8988T (cell line): ENCODE measurements around the gene HIP1.
A peak's percentile ranks its signal among the peaks of the same experiment; 100 is the strongest.
"Not testable (repeated sequence)": the region's sequence is repeated elsewhere in the genome, so short reads cannot be mapped to it uniquely, and the experiment has no call there.

Source experiments
- DNase-seq: peaks from one replicate; pipeline ENCODE4 v3.0.0; 2011

HIP1 gene

GRCh38 chr7:75738604-75738974 is at the start of gene HIP1:
Gene HIP1 (minus strand): TSS chr7:75738941. CDS start chr7:75738920, 21 bp downstream.
- DNase-seq = no peak

DNA sequence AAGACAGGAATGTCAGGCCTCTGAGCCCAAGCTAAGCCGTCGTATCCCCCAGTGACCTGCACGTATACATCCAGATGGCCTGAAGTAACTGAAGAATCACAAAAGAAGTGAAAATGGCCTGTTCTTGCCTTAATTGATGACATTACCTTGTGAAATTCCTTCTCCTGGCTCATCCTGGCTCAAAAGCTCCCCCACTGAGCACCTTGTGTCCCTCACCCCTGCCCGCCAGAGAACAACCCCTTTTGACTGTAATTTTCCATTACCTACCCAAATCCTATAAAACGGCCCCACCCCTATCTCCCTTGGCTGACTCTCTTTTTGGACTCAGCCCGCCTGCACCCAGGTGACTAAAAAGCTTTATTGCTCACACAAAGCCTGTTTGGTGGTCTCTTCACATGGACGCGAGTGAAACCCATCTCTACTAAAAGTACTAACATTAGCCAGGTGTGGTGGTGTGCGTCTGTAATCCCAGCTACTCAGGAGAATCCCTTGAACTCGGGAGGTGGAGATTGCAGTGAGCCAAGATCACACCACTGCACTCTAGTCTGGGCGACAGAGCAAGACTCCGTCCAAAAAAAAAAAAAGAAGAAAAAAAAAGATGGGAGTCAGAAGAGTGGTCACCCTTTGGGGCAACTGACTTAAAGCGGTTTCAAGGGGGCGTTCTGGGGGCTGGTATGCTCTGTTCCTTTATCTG is 49.6 kb upstream of the HIP1 start:
- not testable (repeated sequence) for DNase-seq

- DNase-seq = not testable (repeated sequence)
Measured at GRCh38 chr7:75783058-75783457, 44.3 kb upstream of the HIP1 start.

- not testable (repeated sequence) for DNase-seq
Measured at GRCh38 chr7:75780647-75781273, 42.0 kb upstream of the HIP1 start.

GRCh38 chr7:75779516-75779915 is 40.8 kb upstream of the HIP1 start:
- not testable (repeated sequence) for DNase-seq

DNA sequence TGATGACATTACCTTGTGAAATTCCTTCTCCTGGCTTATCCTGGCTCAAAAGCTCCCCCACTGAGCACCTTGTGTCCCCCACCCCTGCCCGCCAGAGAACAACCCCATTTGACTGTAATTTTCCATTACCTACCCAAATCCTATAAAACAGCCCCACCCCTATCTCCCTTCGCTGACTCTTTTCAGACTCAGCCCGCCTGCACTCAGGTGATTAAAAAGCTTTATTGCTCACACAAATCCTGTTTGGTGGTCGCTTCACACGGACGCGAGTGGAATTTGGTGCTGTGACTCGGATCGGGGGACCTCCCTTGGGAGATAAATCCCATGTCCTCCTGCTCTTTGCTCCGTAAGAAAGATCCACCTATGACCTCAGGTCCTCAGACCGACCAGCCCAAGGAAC is 40.3 kb upstream of the HIP1 start:
- DNase-seq = not testable (repeated sequence)

DNA sequence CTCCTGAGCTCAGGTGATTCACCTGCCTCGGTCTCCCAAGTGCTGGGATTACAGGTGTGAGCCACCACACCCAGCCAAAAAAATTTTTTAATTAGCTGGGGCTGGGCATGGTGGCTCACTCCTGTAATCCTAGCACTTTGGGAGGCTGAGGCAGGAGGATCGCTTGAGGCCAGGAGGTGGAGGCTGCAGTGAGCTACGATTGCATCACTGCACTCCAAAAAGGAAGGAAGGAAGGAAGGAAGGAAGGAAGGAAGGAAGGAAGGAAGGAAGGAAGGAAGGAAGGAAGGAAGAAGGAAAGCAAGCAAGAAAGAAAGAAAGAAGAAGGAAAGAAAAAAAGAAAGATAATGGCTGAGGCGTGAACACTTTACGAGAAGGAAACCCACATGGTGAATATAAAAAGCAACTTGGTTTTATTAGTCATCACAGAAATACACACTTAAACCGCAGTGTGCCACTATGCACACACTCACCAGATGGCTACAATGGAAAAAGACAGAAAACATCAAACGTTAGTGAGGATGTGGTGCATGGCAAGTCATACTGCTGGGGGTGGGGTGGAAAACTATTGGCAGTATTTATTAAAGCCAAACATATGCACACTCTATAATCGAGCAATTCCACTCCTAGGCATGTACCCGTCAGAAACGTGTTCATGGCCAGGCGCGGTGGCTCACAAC is 37.7 kb upstream of the HIP1 start:
- DNase-seq = no peak

GRCh38 chr7:75773958-75774357 is 35.2 kb upstream of the HIP1 start:
- DNase-seq = not testable (repeated sequence)

DNA sequence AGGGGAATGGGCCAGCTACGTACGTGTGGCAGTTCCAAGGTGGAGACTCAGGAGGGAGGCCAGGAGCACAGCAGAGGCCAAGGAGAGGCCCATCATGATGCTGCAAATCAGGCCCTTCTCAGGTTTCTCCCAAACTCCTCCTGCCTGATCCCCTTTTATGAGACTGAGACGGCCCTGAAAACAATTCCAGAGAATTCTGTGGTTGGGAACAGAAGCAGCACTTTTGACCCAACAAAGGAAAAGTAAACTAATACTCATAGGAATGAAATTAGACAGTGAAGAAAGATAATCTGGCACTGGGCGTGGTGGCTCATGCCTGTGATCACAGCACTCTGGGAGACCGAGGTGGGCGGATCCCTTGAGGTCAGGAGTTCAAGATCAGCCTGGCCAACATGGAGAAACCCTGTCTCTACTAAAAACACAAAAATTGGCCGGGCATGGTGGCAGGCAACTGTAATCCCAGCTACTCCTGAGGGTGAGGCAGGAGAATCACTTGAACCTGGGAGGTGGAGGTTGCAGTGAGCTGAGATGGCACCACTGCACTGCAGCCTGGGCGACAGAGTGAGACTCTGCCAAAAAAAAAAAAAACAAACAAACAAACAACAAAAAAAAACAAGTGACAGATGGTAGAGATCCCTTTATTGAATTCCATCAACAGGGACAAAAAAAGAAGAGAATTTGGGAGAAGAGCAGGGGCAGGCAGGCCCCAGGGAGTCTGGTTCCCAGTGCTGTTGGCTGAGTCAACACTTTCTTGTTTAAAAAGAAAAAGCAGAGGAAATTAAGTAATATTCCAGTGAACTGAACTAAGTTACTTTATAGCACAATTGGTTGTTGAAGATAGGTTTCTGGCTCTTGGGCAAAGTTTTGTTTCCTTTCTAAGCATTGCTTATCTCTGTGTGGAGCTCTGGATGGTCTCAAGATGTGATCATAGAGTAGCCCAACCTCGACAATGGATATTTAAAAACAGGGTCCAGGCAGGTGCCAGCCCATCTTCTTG is 33.6 kb upstream of the HIP1 start, which contains the start of gene CCL26:
CCL26 (minus strand) TSS at position 131 of the 997 bp plus-strand sequence; CDS start at position 96, 35 bp downstream.
- no peak for DNase-seq

DNA sequence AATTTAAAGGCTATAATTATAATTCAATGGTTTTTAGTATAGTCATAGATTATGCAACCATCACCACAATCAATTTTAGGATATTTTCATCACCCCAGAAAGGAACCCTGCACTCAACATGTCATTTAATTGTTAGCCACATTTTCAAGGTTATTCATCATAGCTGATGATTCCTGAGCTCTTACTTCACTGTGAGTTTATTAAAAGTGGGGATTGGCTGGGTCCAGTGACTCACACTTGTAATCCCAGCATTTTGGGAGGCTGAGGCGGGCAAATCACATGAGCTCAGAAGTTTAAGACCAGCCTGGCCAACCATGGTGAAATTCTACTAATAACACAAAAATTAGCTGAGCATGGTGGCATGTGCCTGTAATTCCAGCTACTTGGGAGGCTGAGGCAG is 32.5 kb upstream of the HIP1 start:
- DNase-seq = no peak

DNA sequence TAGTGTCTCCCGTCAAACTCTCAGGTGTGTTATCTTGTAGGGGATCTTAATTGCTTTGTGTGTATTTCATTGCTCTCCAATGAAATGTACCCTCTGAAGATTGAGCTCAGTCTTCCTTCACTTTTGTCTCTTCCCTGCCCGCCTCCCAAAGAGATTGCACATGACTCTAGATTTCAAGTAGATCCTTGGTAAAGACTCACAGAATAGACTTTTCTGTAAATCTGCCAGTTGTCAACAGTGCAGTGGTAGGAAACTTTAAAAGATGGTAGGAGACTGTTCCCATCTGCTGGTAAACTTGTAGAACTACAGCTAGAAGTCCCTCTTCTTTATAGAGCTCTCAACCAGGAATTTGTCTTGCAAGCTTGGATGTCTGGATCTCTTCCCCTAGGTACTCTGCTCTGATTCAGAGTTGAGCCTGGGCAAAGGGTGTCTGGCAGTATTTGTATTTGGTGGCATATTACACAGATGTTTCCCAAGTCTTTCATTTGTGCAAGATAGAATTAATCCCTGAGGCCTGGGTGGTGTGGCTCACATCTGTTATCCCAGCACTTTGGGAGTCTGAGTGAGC is 23.7 kb upstream of the HIP1 start:
- peak; percentile 54 for DNase-seq

DNA sequence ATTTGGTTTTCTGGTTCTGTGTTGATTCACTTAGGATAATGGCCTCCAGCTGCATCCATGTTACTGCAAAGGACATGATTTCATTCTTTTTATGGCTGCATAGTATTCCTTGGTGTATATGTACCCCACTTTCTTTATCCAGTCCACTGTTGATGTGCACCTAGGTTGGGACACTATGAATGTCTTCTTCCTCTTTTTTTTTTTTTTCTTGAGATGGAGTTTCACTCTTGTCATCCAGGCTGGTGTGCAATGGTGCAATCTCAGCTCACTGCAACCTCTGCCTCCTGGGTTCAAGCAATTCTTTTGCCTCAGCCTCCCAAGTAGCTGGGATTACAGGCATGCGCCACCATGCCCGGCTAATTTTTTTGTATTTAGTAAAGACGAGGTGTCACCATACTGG is 23.1 kb upstream of the HIP1 start:
- not testable (repeated sequence) for DNase-seq

DNA sequence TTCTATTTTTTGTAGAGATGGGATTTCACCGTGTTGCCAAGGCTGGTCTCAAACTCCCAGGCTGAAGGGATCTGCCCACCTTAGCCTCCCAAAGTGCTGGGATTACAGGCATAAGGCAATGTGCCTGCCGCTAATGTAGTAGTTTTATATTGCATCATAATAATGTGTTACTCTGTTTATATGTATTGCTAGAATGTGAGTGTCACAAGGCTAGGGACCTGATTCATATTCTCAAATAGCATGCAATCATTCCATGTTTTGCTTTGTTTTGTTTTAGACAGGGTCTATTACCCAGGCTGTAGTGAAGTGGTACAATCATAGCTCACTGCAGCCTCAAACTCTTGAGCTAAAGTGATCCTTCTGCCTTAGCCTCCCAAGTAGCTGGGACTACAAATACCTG is 19.8 kb upstream of the HIP1 start:
- DNase-seq = no peak

DNA sequence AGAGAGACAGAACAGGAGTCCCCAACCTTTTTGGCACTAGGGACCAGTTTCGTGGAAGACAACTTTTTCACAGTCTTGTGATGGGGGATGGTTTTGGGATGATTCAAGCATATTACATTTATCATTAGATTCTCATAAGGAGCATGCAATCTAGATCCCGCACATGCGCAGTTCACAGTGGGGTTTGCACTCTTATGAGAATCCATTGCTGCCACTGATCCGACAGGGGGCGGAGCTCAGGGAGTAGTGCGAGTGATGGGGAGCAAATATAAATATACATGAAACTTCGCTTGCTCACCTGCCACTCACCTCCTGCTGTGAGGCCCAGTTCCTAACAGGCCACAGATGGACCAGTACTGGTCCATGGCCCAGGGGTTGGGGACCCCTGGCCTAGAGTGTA is 19.1 kb upstream of the HIP1 start:
- no peak for DNase-seq

DNA sequence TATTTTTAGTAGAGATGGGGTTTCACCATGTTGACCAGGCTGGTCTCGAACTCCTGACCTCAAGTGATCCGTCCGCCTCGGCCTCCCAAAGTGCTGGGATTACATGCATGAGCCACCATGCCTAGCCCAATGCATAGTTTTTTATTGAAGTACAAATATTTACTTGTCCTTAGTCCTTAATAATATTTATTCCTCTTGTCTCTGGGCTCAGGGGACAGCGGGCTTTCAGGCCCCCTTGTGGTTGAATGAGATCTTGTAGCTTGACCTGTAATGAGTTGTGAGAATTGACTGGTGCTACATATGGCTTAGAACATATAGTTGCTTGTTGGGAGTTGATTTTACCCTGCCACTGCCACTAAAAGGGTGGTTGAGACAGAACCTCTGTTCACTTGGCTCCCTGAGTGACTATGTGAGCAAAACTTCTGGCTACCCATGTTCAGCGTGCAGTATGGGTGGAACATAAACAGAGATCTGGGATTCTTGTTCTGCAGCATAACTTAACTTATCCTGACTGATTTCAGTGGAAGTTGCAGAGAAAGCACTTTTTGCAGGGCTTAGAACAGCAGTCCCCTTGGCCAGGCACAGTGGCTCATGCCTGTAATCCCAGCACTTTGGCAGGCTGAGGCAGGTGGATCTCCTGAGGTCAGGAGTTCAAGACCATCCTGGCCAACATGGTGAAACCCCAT is 18.4 kb upstream of the HIP1 start:
- no peak for DNase-seq

- DNase-seq = no peak
Measured at GRCh38 chr7:75756206-75756990, 17.7 kb upstream of the HIP1 start.

DNA sequence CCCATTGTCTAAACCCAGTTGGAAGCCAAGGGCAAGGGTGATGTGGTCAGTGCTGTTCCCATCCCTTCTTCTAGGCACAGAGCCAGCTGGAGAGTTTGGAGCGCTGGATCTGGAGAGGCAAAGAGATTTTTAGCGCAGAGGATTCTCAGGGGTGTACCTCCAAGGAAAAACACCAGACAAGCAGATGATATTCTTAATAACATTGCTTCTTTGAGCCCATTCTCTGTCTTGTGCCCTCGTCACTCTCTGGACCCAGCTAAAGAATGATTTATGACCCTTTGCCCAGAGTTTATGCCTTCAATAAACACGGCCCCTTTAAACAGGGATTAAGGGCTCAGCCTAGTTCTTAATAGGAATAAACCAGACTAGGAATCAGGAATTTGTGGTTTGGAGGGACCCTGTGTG is 4.7 kb upstream of the HIP1 start:
- no peak for DNase-seq

GRCh38 chr7:75740846-75741497 is 2.2 kb upstream of the HIP1 start:
- no peak for DNase-seq

DNA sequence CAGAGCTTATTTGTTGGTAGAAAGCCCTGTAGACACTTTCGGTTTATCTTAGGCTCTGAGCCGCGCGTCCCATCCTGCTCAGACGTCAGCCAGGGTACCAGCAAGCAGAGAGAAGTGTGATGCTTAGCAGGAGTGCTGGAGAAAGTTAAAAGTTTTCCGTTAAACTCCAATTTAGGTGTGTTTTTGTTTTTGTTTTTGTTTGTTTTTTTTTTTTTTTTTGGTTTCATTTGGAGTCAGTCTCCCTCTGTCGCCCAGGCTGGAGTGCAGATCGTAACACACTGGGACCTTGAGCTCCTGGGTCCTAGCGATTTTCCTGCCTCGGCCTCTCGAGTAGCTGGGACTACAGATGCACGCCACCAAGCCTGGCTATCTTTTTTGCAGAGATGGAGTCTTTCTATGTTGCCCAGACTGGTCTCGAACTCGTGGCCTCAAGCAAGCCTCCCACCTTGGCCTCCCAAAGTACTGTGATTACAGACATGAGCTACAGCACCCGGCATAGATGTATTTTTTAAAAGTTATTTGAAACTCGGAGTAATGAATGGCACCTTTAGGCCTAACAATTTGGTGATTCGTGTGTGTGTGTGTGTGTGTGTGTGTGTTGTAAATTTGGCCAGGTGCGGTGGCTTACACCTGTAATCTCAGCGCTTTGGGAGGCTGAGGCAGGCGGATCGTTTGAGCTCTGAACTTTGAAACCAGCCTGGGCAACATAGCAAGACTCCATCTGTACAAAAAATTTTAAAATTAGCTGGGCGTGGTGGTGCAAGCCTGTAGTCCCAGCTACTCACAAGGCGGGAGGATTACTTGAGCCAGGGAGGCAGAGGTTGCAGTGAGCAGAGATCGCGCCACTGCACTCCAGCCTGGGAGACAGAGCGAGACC is 1.3 kb upstream of the HIP1 start:
- no peak for DNase-seq
